Measurements from ENCODE around the gene MEPE. TPM values are rescaled to one million over a fixed set of nuclear protein-coding genes. Genes with fewer than 3 reads are reported as not detected.

The MEPE gene
- total and polyA plus RNA-seq, 10 of the 15 experiments (the other 5 are each of a cell fraction or from before 2014, with no cell fraction given) = not detected

DNA sequence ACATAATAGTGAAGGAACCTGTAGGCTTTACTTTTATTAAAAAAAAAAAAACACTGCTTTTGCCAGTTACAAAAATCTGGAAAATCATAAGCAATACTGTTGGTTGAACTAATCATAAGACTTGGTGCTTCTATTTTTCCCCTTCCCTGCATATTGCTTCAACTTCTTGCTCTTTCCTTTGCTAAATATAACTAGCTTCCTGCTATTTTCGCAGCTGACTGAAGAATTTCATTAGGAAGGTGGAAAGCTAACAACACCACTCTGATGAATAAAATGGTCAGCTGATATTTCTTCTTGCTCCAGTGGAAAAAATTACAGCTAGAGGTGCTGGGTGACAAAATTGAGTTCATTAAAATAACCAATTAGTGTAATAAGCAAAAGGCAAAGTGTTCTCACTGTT lies 39.3 kb downstream of the MEPE start (continued):
- TF ChIP-seq, protein P1, sequence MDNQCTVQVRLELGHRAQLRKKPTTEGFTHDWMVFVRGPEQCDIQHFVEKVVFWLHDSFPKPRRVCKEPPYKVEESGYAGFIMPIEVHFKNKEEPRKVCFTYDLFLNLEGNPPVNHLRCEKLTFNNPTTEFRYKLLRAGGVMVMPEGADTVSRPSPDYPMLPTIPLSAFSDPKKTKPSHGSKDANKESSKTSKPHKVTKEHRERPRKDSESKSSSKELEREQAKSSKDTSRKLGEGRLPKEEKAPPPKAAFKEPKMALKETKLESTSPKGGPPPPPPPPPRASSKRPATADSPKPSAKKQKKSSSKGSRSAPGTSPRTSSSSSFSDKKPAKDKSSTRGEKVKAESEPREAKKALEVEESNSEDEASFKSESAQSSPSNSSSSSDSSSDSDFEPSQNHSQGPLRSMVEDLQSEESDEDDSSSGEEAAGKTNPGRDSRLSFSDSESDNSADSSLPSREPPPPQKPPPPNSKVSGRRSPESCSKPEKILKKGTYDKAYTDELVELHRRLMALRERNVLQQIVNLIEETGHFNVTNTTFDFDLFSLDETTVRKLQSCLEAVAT (IDR thresholded peaks at IDR 0.05) = no peak
- TF ChIP-seq RB1 (IDR thresholded peaks at IDR 0.05; ENCODE audit: borderline replicate concordance) = no peak
- no peak for TF ChIP-seq ZNF217 (IDR thresholded peaks at IDR 0.05)
- TF ChIP-seq NFIC (IDR thresholded peaks at IDR 0.05; ENCODE audit: low read depth, low read length) = no peak
- TF ChIP-seq, protein P2, sequence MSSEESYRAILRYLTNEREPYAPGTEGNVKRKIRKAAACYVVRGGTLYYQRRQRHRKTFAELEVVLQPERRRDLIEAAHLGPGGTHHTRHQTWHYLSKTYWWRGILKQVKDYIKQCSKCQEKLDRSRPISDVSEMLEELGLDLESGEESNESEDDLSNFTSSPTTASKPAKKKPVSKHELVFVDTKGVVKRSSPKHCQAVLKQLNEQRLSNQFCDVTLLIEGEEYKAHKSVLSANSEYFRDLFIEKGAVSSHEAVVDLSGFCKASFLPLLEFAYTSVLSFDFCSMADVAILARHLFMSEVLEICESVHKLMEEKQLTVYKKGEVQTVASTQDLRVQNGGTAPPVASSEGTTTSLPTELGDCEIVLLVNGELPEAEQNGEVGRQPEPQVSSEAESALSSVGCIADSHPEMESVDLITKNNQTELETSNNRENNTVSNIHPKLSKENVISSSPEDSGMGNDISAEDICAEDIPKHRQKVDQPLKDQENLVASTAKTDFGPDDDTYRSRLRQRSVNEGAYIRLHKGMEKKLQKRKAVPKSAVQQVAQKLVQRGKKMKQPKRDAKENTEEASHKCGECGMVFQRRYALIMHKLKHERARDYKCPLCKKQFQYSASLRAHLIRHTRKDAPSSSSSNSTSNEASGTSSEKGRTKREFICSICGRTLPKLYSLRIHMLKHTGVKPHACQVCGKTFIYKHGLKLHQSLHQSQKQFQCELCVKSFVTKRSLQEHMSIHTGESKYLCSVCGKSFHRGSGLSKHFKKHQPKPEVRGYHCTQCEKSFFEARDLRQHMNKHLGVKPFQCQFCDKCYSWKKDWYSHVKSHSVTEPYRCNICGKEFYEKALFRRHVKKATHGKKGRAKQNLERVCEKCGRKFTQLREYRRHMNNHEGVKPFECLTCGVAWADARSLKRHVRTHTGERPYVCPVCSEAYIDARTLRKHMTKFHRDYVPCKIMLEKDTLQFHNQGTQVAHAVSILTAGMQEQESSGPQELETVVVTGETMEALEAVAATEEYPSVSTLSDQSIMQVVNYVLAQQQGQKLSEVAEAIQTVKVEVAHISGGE (CRISPR knock-in tag; IDR thresholded peaks at IDR 0.05) = no peak
- TF ChIP-seq, protein P3, sequence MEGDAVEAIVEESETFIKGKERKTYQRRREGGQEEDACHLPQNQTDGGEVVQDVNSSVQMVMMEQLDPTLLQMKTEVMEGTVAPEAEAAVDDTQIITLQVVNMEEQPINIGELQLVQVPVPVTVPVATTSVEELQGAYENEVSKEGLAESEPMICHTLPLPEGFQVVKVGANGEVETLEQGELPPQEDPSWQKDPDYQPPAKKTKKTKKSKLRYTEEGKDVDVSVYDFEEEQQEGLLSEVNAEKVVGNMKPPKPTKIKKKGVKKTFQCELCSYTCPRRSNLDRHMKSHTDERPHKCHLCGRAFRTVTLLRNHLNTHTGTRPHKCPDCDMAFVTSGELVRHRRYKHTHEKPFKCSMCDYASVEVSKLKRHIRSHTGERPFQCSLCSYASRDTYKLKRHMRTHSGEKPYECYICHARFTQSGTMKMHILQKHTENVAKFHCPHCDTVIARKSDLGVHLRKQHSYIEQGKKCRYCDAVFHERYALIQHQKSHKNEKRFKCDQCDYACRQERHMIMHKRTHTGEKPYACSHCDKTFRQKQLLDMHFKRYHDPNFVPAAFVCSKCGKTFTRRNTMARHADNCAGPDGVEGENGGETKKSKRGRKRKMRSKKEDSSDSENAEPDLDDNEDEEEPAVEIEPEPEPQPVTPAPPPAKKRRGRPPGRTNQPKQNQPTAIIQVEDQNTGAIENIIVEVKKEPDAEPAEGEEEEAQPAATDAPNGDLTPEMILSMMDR (IDR thresholded peaks at IDR 0.05 in 2 of 3, conservative IDR thresholded peaks at IDR 0.05 in 1 of 3; ENCODE audit: control insufficient read depth in 2 of 3, extremely low read depth in 1 of 3, insufficient read depth in 1 of 3, low read depth in 3 of 3, low read length in 3 of 3) = no peak
- no peak for TF ChIP-seq PKNOX1 (IDR thresholded peaks at IDR 0.05)
